ENCODE data around the gene IL12RB2. TPM values are rescaled to one million over a fixed set of nuclear protein-coding genes. Genes with fewer than 3 reads are reported as not detected.
A peak's percentile ranks its signal among the peaks of the same experiment; 100 is the strongest.

Gene IL12RB2
- total and polyA plus RNA-seq, 7 donors = 0.13 to 9.5 (median 3.3) TPM

- H3K4me3 ChIP-seq = peak overlapping the region; percentile 32
- no peaks in the 10 kb centered on the region for H3K27me3 ChIP-seq (ENCODE audit: insufficient read depth in 3 of 3, low read length in 2 of 3)
- intact Hi-C loops (cut with DNase I) = no loop called here
- peaks cover 22% of the 10 kb centered on the region for H3K4me1 ChIP-seq
- no peak for TF ChIP-seq CTCF (IDR thresholded peaks at IDR 0.05)
- no peaks in the 10 kb centered on the region for H3K9me3 ChIP-seq
- no peak for DNase-seq
- H3K36me3 ChIP-seq (ENCODE audit: insufficient read depth in 1 of 2, low read depth in 1 of 2) = no peaks in the 10 kb centered on the region
- peak overlapping the region; percentile 83 for H3K27ac ChIP-seq
- ATAC-seq = peak; percentile 77 to 93 (median 90)
- 24 to 34% (median 32%) methylated on average over 5 of the region's 5 CpGs for WGBS, 3 donors
Measured at GRCh38 chr1:67371681-67372080, 64.0 kb downstream of the IL12RB2 start.

- H3K9me3 ChIP-seq = no peaks in the 10 kb centered on the region
- DNase-seq (no peak), ATAC-seq (peak; percentile 2 to 25 (median 14))
- H3K4me3 ChIP-seq = no peak overlapping the region
- 23 to 41% (median 26%) methylated on average over 3 of the region's 3 CpGs for WGBS, 3 donors
- peaks cover 26% of the 10 kb centered on the region for H3K4me1 ChIP-seq
- TF ChIP-seq CTCF (IDR thresholded peaks at IDR 0.05) = no peak
- no peaks in the 10 kb centered on the region for H3K36me3 ChIP-seq (ENCODE audit: insufficient read depth in 1 of 2, low read depth in 1 of 2)
- H3K27ac ChIP-seq = peak overlapping the region; percentile 83
- intact Hi-C loops (cut with DNase I) = no loop called here
- H3K27me3 ChIP-seq (ENCODE audit: insufficient read depth in 3 of 3, low read length in 2 of 3) = no peaks in the 10 kb centered on the region
Measured at GRCh38 chr1:67372136-67372535, 64.5 kb downstream of the IL12RB2 start.

GRCh38 chr1:67372898-67373297, 65.2 kb downstream of the IL12RB2 start:
- TF ChIP-seq CTCF (IDR thresholded peaks at IDR 0.05) = no peak
- no peak overlapping the region for H3K4me3 ChIP-seq
- no peaks in the 10 kb centered on the region for H3K27me3 ChIP-seq (ENCODE audit: insufficient read depth in 3 of 3, low read length in 2 of 3)
- H3K9me3 ChIP-seq = no peaks in the 10 kb centered on the region
- intact Hi-C loops (cut with DNase I) = no loop called here
- peaks cover 26% of the 10 kb centered on the region for H3K4me1 ChIP-seq
- no peak for DNase-seq
- no peak for ATAC-seq
- no peaks in the 10 kb centered on the region for H3K36me3 ChIP-seq (ENCODE audit: insufficient read depth in 1 of 2, low read depth in 1 of 2)
- peak overlapping the region; percentile 83 for H3K27ac ChIP-seq

GRCh38 chr1:67376381-67376780, 68.7 kb downstream of the IL12RB2 start:
- no peaks in the 10 kb centered on the region for H3K9me3 ChIP-seq
- no peak overlapping the region for H3K4me3 ChIP-seq
- H3K27ac ChIP-seq = peak overlapping the region; percentile 18
- peaks cover 0 to 11% of the 10 kb centered on the region in 2 donors for H3K36me3 ChIP-seq (ENCODE audit: insufficient read depth in 1 of 2, low read depth in 1 of 2)
- WGBS, 3 donors = 14 to 28% (median 16%) methylated on average over 3 of the region's 3 CpGs
- no peak for TF ChIP-seq CTCF (IDR thresholded peaks at IDR 0.05)
- peak in 1 of 4 donors; percentile 16 for ATAC-seq
- H3K27me3 ChIP-seq (ENCODE audit: insufficient read depth in 3 of 3, low read length in 2 of 3) = no peaks in the 10 kb centered on the region
- DNase-seq = no peak
- intact Hi-C loops (cut with DNase I) = no loop called here
- H3K4me1 ChIP-seq = peaks cover 11% of the 10 kb centered on the region

GRCh38 chr1:67377253-67377652, 69.6 kb downstream of the IL12RB2 start:
- Histone ChIP-seq H3K27ac (no peak overlapping the region), H3K4me3 (no peak overlapping the region), H3K27me3 (ENCODE audit: insufficient read depth in 3 of 3, low read length in 2 of 3) (no peaks in the 10 kb centered on the region), H3K4me1 (peaks cover 8% of the 10 kb centered on the region), H3K9me3 (no peaks in the 10 kb centered on the region), H3K36me3 (ENCODE audit: insufficient read depth in 1 of 2, low read depth in 1 of 2) (peaks cover 0 to 11% of the 10 kb centered on the region in 2 donors)
- ATAC-seq (no peak), DNase-seq (no peak)
- WGBS, 3 donors = 91 to 100% (median 93%) methylated on average over 1 of the region's 1 CpG
- TF ChIP-seq CTCF (IDR thresholded peaks at IDR 0.05) = no peak
- intact Hi-C loops (cut with DNase I) = no loop called here
